Endothelial cell of umbilical vein (primary cell): ENCODE data around the gene TYRP1. TPM values are rescaled to one million over a fixed set of nuclear protein-coding genes. Genes with fewer than 3 reads are reported as not detected.

Source experiments
- BruUV-seq: library from RNA; stranded (reverse); fragments of 400-500 nt; replicated peaks from 2 replicates; lab custom pipeline; 2021; lab: Mats Ljungman, UMichigan
- CTCF ChIA-PET: fragments of 300-600, 350-600 bp; sonication (Branson Sonifier 250); formaldehyde crosslinking; loops from one replicate; lab custom pipeline; 2021; ENCODE audit warnings: antibody characterized with exemption, inconsistent platforms; lab: Charles Lee
- POLR2A ChIA-PET: fragments of 300-600, 350-600 bp; sonication (Branson Sonifier 250); formaldehyde crosslinking; loops from one replicate; lab custom pipeline; 2021; ENCODE audit warnings: antibody characterized with exemption, inconsistent platforms; lab: Charles Lee
- DNase-seq: peaks from one replicate; pipeline ENCODE4 v3.0.0-alpha.2; 2011; ENCODE audit warnings: low read depth, low spot score
- FAIRE-seq: peaks from 2 replicates; lab custom pipeline; 2011; peaks lifted over from hg19 to GRCh38; lab: Jason Lieb, UNC
- H2AFZ ChIP-seq: 2 replicates; pipeline ENCODE4 v1.6.0; 2012; ENCODE audit warnings: low read depth, low read length, control low read depth, inconsistent platforms
- H3K27ac ChIP-seq: 2 replicates; pipeline ENCODE4 v1.5.1; 2011; ENCODE audit warnings: low read depth, mild to moderate bottlenecking, control low read depth, low read length, moderate library complexity; ENCODE audit not compliant: insufficient read depth
- H3K27me3 ChIP-seq, 2 experiments: 2 replicates each; pipeline versions ENCODE4 v1.6.0 to v1.6.1; 2011; ENCODE audit warnings: low read length in 2 of 2, mixed read lengths in 1 of 2; ENCODE audit not compliant: control insufficient read depth in 2 of 2, insufficient read depth in 2 of 2
- H3K36me3 ChIP-seq, 2 experiments: 2 replicates in 1 of 2; 3 replicates in 1 of 2; pipeline ENCODE4 v1.5.1; 2011; ENCODE audit warnings: low read length in 2 of 2, mild to moderate bottlenecking in 1 of 2, moderate library complexity in 1 of 2; ENCODE audit not compliant: control insufficient read depth in 2 of 2, insufficient read depth in 2 of 2; ENCODE audit errors: extremely low read depth in 1 of 2
- H3K4me1 ChIP-seq: 3 replicates; pipeline ENCODE4 v1.5.1; 2011; ENCODE audit warnings: mild to moderate bottlenecking, low read length; ENCODE audit not compliant: control insufficient read depth, insufficient read depth; ENCODE audit errors: extremely low read depth
- H3K4me2 ChIP-seq: 2 replicates; pipeline ENCODE4 v1.6.1; 2011; ENCODE audit warnings: low read length, control low read depth, mixed read lengths; ENCODE audit not compliant: insufficient read depth
- H3K4me3 ChIP-seq, 3 experiments: fragments of 200-600 bp in 1 of 3; sonication (generic), shearing (Covaris generic) in 1 of 3; replicated peaks in 1 of 3; 2 replicates each; pipeline ENCODE4 v1.5.1; 2011 to 2016; ENCODE audit warnings: control low read depth in 3 of 3, low read length in 3 of 3, mild to moderate bottlenecking in 2 of 3, inconsistent platforms in 1 of 3, low read depth in 1 of 3, moderate library complexity in 1 of 3; ENCODE audit not compliant: insufficient read depth in 1 of 3
- H3K79me2 ChIP-seq: 2 replicates; pipeline ENCODE4 v1.6.0; 2012; ENCODE audit warnings: low read length, inconsistent platforms; ENCODE audit not compliant: control insufficient read depth, insufficient read depth
- H3K9ac ChIP-seq: replicated peaks from 2 replicates; pipeline ENCODE3; 2011; ENCODE audit warnings: low read length, control low read depth; ENCODE audit not compliant: insufficient read depth; ENCODE audit errors: extremely low read depth
- H3K9me1 ChIP-seq: replicated peaks from 3 replicates; pipeline ENCODE4 v1.6.0; 2011; ENCODE audit warnings: mild to moderate bottlenecking, low read length; ENCODE audit not compliant: control insufficient read depth, insufficient read depth; ENCODE audit errors: extremely low read depth
- H3K9me3 ChIP-seq: replicated peaks from 2 replicates; pipeline ENCODE4 v1.5.1; 2012; ENCODE audit warnings: low read length, inconsistent platforms; ENCODE audit not compliant: control insufficient read depth, insufficient read depth
- H4K20me1 ChIP-seq: replicated peaks from 2 replicates; pipeline ENCODE3; 2011; ENCODE audit warnings: mild to moderate bottlenecking, low read length; ENCODE audit not compliant: control insufficient read depth, insufficient read depth; ENCODE audit errors: extremely low read depth
- EZH2 ChIP-seq: IDR thresholded peaks from 2 replicates; pipeline ENCODE4 v1.6.1; 2012; ENCODE audit warnings: borderline replicate concordance, low read depth, mild to moderate bottlenecking, moderate library complexity, low read length, inconsistent platforms; ENCODE audit not compliant: severe bottlenecking
- FOS ChIP-seq: IDR thresholded peaks from 2 replicates; pipeline ENCODE4 v1.6.1; 2011; ENCODE audit warnings: mild to moderate bottlenecking, low read length, moderate library complexity, borderline replicate concordance; ENCODE audit not compliant: insufficient read depth
- JUN ChIP-seq: IDR thresholded peaks from 2 replicates; pipeline ENCODE4 v1.6.1; 2011; ENCODE audit warnings: borderline replicate concordance, low read depth; ENCODE audit not compliant: insufficient read length, insufficient read depth
- MYC ChIP-seq: IDR thresholded peaks from one replicate; pipeline ENCODE4 v1.6.1; 2011; ENCODE audit warnings: mild to moderate bottlenecking, low read depth, low read length
- POLR2AphosphoS5 ChIP-seq: IDR thresholded peaks from 2 replicates; pipeline ENCODE4 v1.6.1; 2012; ENCODE audit warnings: low read depth, mild to moderate bottlenecking, control low read depth, low read length, moderate library complexity; ENCODE audit not compliant: insufficient read depth
- dilution Hi-C: fragments of 300-500 bp; cut with MboI; formaldehyde crosslinking; loops from one replicate; pipeline ENCODE4 v1.15.0; 2019; ENCODE audit warnings: low sequenced_read_pairs; ENCODE audit not compliant: extremely low pct_ligation_motif_present
- intact Hi-C: fragments of 100-400 bp; cut with micrococcal nuclease; formaldehyde crosslinking; loops from one replicate; pipeline ENCODE4 v1.10.0; 2022
- polyA plus RNA-seq, 4 experiments: library from polyadenylated mRNA; depleted of rRNA in 3 of 4; stranded (reverse) in 3 of 4; unstranded in 1 of 4; fragments of >200 nt; gene quantifications; 2 replicates each; pipeline versions ENCODE4 v1.2.1 to v1.2.3, GENCODE V29; 2011 to 2012; ENCODE audit warnings: missing spikeins in 1 of 4
- total RNA-seq: library from RNA; stranded (reverse); gene quantifications from 2 replicates; pipeline ENCODE4 v1.2.3, GENCODE V29; 2021
- TF ChIP-seq, protein P1 (sequence below), 2 donors: IDR thresholded peaks; 1 replicate in 1 of 2; 2 replicates in 1 of 2; pipeline ENCODE4 v1.5.1; 2011; ENCODE audit warnings: low read length in 2 of 2, mild to moderate bottlenecking in 2 of 2, moderate library complexity in 2 of 2, control low read depth in 1 of 2, inconsistent platforms in 1 of 2, low read depth in 1 of 2; ENCODE audit not compliant: insufficient read depth in 1 of 2; ENCODE audit errors: extremely low read depth in 1 of 2
- TF ChIP-seq, protein P2 (sequence below): IDR thresholded peaks from 2 replicates; pipeline ENCODE4 v1.6.1; 2011; ENCODE audit not compliant: insufficient read depth, insufficient read length

The TYRP1 gene
- total and polyA plus RNA-seq, 2 donors (not counting 3 experiments of a cell fraction or from before 2014, with no cell fraction given) = 0.63 TPM; not detected in 1

DNA sequence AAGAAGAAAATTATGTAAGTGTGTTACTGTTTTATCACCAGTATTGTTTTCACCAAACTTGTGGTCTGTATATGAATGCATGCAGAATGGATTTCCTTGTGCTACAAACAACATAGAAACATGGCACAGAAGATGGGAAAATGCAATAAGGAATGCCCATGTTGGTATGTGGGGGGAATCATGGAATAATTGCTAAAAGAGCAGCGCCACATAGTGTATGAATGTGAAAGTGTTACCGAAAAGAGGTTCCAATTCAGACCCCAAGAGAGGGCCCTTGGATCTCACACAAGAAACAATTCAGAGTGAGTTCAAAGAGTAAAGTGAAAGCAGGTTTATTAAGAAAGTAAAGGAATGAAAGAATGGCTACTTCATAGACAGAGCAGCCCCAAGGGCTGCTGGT, 26.4 kb upstream of the TYRP1 start:
- POLR2A ChIA-PET = no interaction called here
- H3K4me1 ChIP-seq = no peaks in the 10 kb centered on the region
- dilution Hi-C loops (no loop called here), intact Hi-C loops (no loop called here)
- H3K27ac ChIP-seq = no peak overlapping the region
- no peak overlapping the region for H3K4me3 ChIP-seq
- FAIRE-seq = no peak
- TF ChIP-seq, protein P1, sequence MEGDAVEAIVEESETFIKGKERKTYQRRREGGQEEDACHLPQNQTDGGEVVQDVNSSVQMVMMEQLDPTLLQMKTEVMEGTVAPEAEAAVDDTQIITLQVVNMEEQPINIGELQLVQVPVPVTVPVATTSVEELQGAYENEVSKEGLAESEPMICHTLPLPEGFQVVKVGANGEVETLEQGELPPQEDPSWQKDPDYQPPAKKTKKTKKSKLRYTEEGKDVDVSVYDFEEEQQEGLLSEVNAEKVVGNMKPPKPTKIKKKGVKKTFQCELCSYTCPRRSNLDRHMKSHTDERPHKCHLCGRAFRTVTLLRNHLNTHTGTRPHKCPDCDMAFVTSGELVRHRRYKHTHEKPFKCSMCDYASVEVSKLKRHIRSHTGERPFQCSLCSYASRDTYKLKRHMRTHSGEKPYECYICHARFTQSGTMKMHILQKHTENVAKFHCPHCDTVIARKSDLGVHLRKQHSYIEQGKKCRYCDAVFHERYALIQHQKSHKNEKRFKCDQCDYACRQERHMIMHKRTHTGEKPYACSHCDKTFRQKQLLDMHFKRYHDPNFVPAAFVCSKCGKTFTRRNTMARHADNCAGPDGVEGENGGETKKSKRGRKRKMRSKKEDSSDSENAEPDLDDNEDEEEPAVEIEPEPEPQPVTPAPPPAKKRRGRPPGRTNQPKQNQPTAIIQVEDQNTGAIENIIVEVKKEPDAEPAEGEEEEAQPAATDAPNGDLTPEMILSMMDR (IDR thresholded peaks at IDR 0.05; ENCODE audit: extremely low read depth in 1 of 2, insufficient read depth in 1 of 2, low read depth in 1 of 2, low read length in 2 of 2) = peak; percentile 4 to 27
- TF ChIP-seq EZH2 = no peak
- no peaks in the 10 kb centered on the region for H3K27me3 ChIP-seq
- no peak overlapping the region for H3K9ac ChIP-seq
- DNase-seq = peak; percentile 15
- BruUV-seq = no TSS peak
- H3K79me2 ChIP-seq = no peaks in the 10 kb centered on the region
- no peaks in the 10 kb centered on the region for H3K36me3 ChIP-seq
- no peak overlapping the region for H2AFZ ChIP-seq
- H3K4me2 ChIP-seq = no peak overlapping the region
- H4K20me1 ChIP-seq = no peaks in the 10 kb centered on the region
- no peaks in the 10 kb centered on the region for H3K9me1 ChIP-seq
- CTCF ChIA-PET = no interaction called here
- no peaks in the 10 kb centered on the region for H3K9me3 ChIP-seq

DNA sequence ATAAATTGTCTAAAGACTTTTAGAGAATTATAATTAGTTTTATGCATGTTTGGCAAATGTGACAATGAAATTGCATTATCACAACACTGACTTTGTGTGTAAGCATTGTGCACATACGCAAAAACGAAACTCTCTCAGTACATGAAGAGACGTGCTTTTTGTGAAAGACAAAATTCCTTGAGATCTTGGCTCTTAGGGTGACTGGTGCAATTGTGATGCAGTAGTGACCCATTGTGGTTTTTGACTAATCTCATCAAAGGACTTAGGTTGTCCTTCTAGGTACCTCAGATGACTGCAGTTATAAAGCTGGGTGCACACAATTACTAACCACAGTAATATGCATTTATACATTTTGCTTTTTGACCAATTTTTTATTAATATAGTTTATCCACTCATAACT, 25.3 kb upstream of the TYRP1 start:
- Histone ChIP-seq H3K9me3 (no peaks in the 10 kb centered on the region), H3K4me2 (no peak overlapping the region), H3K4me3 (no peak overlapping the region), H3K79me2 (no peaks in the 10 kb centered on the region), H3K27ac (no peak overlapping the region), H3K9me1 (no peaks in the 10 kb centered on the region), H3K9ac (no peak overlapping the region), H3K4me1 (no peaks in the 10 kb centered on the region), H2AFZ (no peak overlapping the region), H3K36me3 (no peaks in the 10 kb centered on the region), H3K27me3 (no peaks in the 10 kb centered on the region), H4K20me1 (no peaks in the 10 kb centered on the region)
- no TSS peak for BruUV-seq
- POLR2A ChIA-PET = no interaction called here
- dilution Hi-C loops = no loop called here
- FAIRE-seq (no peak), DNase-seq (no peak)
- TF ChIP-seq, protein P2, sequence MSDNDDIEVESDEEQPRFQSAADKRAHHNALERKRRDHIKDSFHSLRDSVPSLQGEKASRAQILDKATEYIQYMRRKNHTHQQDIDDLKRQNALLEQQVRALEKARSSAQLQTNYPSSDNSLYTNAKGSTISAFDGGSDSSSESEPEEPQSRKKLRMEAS = no peak
- TF ChIP-seq FOS (no peak), POLR2AphosphoS5 (no peak), EZH2 (no peak), JUN (no peak), MYC (no peak)
- TF ChIP-seq, protein P1 (IDR thresholded peaks at IDR 0.05; ENCODE audit: extremely low read depth in 1 of 2, insufficient read depth in 1 of 2, low read depth in 1 of 2, low read length in 2 of 2) = no peak
- intact Hi-C loops = no loop called here
- CTCF ChIA-PET = no interaction called here
